ENCODE data around the gene OTP. TPM values are rescaled to one million over a fixed set of nuclear protein-coding genes. Genes with fewer than 3 reads are reported as not detected.

The OTP gene
- total RNA-seq, 1 experiment from 2014 or later, result 0.05 TPM

DNA sequence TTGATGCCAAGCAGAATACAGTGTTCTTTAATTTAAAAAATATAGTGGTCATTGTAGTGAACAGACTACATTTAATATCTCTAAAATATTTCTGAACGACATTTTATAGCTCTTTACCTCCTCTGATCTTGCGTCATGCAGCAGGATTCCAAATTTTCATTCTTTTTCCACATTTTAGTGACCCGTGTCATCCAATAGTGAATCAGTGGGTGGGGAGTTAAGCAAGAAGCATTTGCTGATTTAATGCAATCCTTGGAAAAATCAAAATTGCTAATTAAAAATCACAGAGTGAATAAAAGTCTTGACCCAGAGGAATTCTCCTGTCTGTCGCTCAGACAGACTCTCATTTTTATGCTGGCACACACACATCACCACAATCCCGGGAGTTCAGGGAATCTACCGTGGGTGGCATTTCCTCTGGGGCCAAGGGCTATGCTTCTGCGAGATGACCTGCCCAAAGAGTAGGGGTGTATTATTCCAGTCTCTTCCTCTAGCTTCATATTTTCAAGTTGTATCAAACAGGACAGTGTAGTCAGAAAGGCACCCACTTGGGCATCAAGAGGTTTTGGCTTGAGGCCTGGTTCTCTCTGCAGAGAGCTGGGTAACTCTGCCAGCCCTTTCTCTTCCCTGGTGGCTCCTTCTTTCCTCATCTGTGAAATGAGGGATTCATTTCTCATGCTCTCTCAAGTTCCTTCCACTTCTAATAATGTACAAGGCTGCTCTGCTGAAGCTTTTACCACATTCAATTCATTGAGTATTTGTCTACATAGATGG lies 24.8 kb upstream of the OTP start:
- in situ Hi-C loops (cut with HindIII; ENCODE audit: low pct_unique_long_range_greater_than_20kb, low sequenced_read_pairs) (no loop called here), intact Hi-C loops (cut with micrococcal nuclease; ENCODE audit: unreplicated experiment) (no loop called here)
- H3K36me3 ChIP-seq (ENCODE audit: control insufficient read depth, insufficient read depth, low read length), result no peaks in the 10 kb centered on the region
- DNase-seq (ENCODE audit: low read depth, low spot score) (no peak), ATAC-seq (no peak)
- no TSS peak for BruUV-seq (replicated peaks)
- POLR2A ChIA-PET, result interaction anchor here (0.5 kb wide), 1 partner anchor 50 kb away, joined by 3 read pairs; no protein-coding TSS in a partner anchor
- CTCF ChIA-PET, result no interaction called here
- no peak overlapping the region for H3K4me3 ChIP-seq (ENCODE audit: low read depth in 2 of 2, low read length in 2 of 2)
- TF ChIP-seq POLR2AphosphoS5 (IDR thresholded peaks at IDR 0.05; ENCODE audit: low read depth, low read length) (no peak), TCF7L2 (IDR thresholded peaks at IDR 0.05; ENCODE audit: low read depth, low read length) (no peak), REST (IDR thresholded peaks at IDR 0.05; ENCODE audit: insufficient read depth in 1 of 2, low read depth in 2 of 2, low read length in 1 of 2) (no peak), SIN3A (IDR thresholded peaks at IDR 0.05; ENCODE audit: borderline replicate concordance, insufficient read depth, low read depth, low read length) (no peak)
- TF ChIP-seq, protein P1, sequence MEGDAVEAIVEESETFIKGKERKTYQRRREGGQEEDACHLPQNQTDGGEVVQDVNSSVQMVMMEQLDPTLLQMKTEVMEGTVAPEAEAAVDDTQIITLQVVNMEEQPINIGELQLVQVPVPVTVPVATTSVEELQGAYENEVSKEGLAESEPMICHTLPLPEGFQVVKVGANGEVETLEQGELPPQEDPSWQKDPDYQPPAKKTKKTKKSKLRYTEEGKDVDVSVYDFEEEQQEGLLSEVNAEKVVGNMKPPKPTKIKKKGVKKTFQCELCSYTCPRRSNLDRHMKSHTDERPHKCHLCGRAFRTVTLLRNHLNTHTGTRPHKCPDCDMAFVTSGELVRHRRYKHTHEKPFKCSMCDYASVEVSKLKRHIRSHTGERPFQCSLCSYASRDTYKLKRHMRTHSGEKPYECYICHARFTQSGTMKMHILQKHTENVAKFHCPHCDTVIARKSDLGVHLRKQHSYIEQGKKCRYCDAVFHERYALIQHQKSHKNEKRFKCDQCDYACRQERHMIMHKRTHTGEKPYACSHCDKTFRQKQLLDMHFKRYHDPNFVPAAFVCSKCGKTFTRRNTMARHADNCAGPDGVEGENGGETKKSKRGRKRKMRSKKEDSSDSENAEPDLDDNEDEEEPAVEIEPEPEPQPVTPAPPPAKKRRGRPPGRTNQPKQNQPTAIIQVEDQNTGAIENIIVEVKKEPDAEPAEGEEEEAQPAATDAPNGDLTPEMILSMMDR (IDR thresholded peaks at IDR 0.05), result no peak
- peaks cover 8% of the 10 kb centered on the region for H3K27me3 ChIP-seq (ENCODE audit: control insufficient read depth, insufficient read depth, low read length)
- no peaks in the 10 kb centered on the region for H3K4me1 ChIP-seq (ENCODE audit: control insufficient read depth, insufficient read depth, low read length)
- no peaks in the 10 kb centered on the region for H3K9me3 ChIP-seq (ENCODE audit: control insufficient read depth, insufficient read depth, low read depth, low read length)
- H3K27ac ChIP-seq (ENCODE audit: low read length), result no peak overlapping the region

DNA sequence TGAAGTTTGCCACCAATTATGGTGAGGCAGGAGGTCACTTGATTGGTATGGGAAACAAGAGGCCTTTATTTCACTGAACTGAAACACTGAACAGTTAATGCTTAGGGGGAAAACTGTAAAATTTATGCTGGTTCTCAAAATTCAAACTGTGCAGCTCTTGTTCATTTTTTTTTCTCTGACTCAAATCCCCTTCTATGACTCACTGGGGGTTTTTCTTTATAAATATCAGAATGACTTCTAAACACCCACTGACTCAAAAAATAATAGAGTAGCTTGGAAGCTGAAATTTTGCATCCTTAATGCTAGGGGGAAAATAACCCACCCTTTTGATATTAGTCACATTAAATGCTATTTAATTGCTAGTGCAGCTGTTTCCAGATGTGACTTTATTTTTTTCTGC lies 24.1 kb upstream of the OTP start:
- CTCF ChIA-PET, result no interaction called here
- no peaks in the 10 kb centered on the region for H3K4me1 ChIP-seq (ENCODE audit: control insufficient read depth, insufficient read depth, low read length)
- intact Hi-C loops (cut with micrococcal nuclease; ENCODE audit: unreplicated experiment), result no loop called here

More for the DNA sequence above, 24.1 kb upstream of the OTP start:
- in situ Hi-C loops (cut with HindIII; ENCODE audit: low pct_unique_long_range_greater_than_20kb, low sequenced_read_pairs), result no loop called here
- Histone ChIP-seq H3K27me3 (ENCODE audit: control insufficient read depth, insufficient read depth, low read length) (peaks cover 4% of the 10 kb centered on the region), H3K27ac (ENCODE audit: low read length) (no peak overlapping the region), H3K9me3 (ENCODE audit: control insufficient read depth, insufficient read depth, low read depth, low read length) (no peaks in the 10 kb centered on the region), H3K36me3 (ENCODE audit: control insufficient read depth, insufficient read depth, low read length) (no peaks in the 10 kb centered on the region), H3K4me3 (ENCODE audit: low read depth in 2 of 2, low read length in 2 of 2) (no peak overlapping the region)
- no peak for TF ChIP-seq TCF7L2 (IDR thresholded peaks at IDR 0.05; ENCODE audit: low read depth, low read length)
- TF ChIP-seq REST (IDR thresholded peaks at IDR 0.05; ENCODE audit: insufficient read depth in 1 of 2, low read depth in 2 of 2, low read length in 1 of 2), result no peak
- TF ChIP-seq, protein P1 (IDR thresholded peaks at IDR 0.05), result no peak
- no peak for DNase-seq (ENCODE audit: low read depth, low spot score)
- POLR2A ChIA-PET, result interaction anchor here (0.5 kb wide), 1 partner anchor 51 kb away, joined by 3 read pairs; no protein-coding TSS in a partner anchor
- BruUV-seq (replicated peaks), result no TSS peak
- no peak for ATAC-seq
